Peyer's patch (tissue), 4 donors: ENCODE results near the gene COL27A1.

Experiments used
- POLR2A ChIP-seq, 2 donors: fragments of 450-650 bp; IDR thresholded peaks; one replicate each; pipeline ENCODE4 v1.5.1; 2017; ENCODE audit warnings: antibody characterized with exemption in 2 of 2, mild to moderate bottlenecking in 2 of 2, moderate library complexity in 2 of 2
- TF ChIP-seq, protein P1 (sequence below), 6 experiments: fragments of 450-650 bp in 4 of 6; fragments of 200-600 bp in 2 of 6; sonication (generic) in 1 of 6; IDR thresholded peaks; one replicate each; pipeline ENCODE4 v1.5.1; 2017 to 2019; ENCODE audit warnings: antibody characterized with exemption in 6 of 6, mild to moderate bottlenecking in 3 of 6, moderate library complexity in 1 of 6

DNA sequence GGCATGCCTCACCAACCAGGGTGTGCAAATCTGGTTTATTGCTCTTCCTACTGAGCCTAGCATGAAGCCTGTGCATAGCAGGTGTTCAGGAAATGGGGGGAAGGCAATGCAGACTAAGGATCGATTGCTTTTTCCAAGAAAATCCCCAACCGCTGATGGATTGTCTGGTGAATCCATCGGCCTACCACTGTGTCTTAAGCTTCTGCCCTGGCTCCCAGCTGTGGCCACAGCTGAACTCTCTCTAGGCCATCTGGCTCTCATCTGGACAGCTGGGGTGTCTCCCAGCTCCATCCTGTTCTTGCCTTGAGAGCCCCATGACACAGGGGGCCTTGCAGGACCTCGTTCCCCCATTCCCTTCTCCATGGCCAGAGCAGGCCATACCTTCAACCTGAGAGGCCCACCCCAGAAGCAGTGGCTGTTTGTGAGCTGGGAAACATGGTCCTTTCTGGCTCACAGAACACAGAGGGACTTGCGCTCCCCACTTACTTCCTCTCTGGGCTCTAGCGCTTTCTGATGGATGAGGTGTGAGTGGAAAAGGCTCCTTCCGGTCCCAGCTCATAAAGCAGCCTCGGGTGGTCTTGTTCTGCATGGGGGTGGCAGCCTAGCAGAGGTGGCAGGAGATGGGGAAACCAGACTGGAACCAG, 41.8 kb downstream of the COL27A1 start:
- TF ChIP-seq, protein P1, sequence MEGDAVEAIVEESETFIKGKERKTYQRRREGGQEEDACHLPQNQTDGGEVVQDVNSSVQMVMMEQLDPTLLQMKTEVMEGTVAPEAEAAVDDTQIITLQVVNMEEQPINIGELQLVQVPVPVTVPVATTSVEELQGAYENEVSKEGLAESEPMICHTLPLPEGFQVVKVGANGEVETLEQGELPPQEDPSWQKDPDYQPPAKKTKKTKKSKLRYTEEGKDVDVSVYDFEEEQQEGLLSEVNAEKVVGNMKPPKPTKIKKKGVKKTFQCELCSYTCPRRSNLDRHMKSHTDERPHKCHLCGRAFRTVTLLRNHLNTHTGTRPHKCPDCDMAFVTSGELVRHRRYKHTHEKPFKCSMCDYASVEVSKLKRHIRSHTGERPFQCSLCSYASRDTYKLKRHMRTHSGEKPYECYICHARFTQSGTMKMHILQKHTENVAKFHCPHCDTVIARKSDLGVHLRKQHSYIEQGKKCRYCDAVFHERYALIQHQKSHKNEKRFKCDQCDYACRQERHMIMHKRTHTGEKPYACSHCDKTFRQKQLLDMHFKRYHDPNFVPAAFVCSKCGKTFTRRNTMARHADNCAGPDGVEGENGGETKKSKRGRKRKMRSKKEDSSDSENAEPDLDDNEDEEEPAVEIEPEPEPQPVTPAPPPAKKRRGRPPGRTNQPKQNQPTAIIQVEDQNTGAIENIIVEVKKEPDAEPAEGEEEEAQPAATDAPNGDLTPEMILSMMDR (IDR thresholded peaks at IDR 0.05), result no peak
- no peak for TF ChIP-seq POLR2A (IDR thresholded peaks at IDR 0.05)
